Nephron (organoid): ENCODE data around the gene SNTB2.
"Not testable (repeated sequence)": the region's sequence is repeated elsewhere in the genome, so short reads cannot be mapped to it uniquely, and the experiment has no call there.

Experiments used
- H3K27ac Mint-ChIP-seq, 3 experiments: 2 replicates each; pipeline ENCODE4 v1.8.0; 2020; ENCODE audit warnings: mixed read lengths in 3 of 3, mild to moderate bottlenecking in 2 of 3, moderate library complexity in 1 of 3
- H3K27me3 Mint-ChIP-seq: 2 replicates; pipeline ENCODE4 v1.8.0; 2021; ENCODE audit warnings: low read depth, mild to moderate bottlenecking, moderate library complexity, mixed read lengths
- H3K36me3 Mint-ChIP-seq: 2 replicates; pipeline ENCODE4 v1.8.0; 2020; ENCODE audit warnings: low read depth, mixed read lengths
- H3K4me1 Mint-ChIP-seq: 2 replicates; pipeline ENCODE4 v1.8.0; 2020; ENCODE audit warnings: mixed read lengths
- H3K4me3 Mint-ChIP-seq, 3 experiments: 2 replicates each; pipeline ENCODE4 v1.8.0; 2020; ENCODE audit warnings: mild to moderate bottlenecking in 3 of 3, mixed read lengths in 3 of 3, moderate library complexity in 2 of 3
- H3K9me3 Mint-ChIP-seq: 2 replicates; pipeline ENCODE4 v1.8.0; 2020; ENCODE audit warnings: mixed read lengths
- CTCF ChIP-seq, 3 experiments: fragments of 200-600 bp; sonication (generic); IDR thresholded peaks; one replicate each; pipeline ENCODE4 v1.5.0; 2021; ENCODE audit warnings: antibody characterized with exemption in 3 of 3; ENCODE audit not compliant: unreplicated experiment in 3 of 3

The SNTB2 gene

GRCh38 chr16:69186642-69187445 lies at the start of gene SNTB2:
Gene SNTB2, plus strand, starts transcription at chr16:69187164. Its CDS starts 3 bp downstream, at chr16:69187167.
- Mint-ChIP-seq H3K27ac (peak within 1 kb of the TSS; percentile 79 to 96 (median 93)), H3K4me1 (peaks cover 40% of the 10 kb centered on the region), H3K27me3 (no peaks in the 10 kb centered on the region), H3K9me3 (no peaks in the 10 kb centered on the region), H3K4me3 (peak within 1 kb of the TSS; percentile 94 to 96 (median 95)), H3K36me3 (peaks cover 8% of the 10 kb centered on the region)
- no peak for TF ChIP-seq CTCF (IDR thresholded peaks at IDR 0.05; ENCODE audit: unreplicated experiment in 3 of 3)

- H3K4me1 Mint-ChIP-seq: peaks cover 13% of the 10 kb centered on the region
- no peak overlapping the region for H3K4me3 Mint-ChIP-seq
- H3K9me3 Mint-ChIP-seq: no peaks in the 10 kb centered on the region
- H3K27me3 Mint-ChIP-seq: no peaks in the 10 kb centered on the region
- H3K27ac Mint-ChIP-seq: no peak overlapping the region
- H3K36me3 Mint-ChIP-seq: peaks cover 61% of the 10 kb centered on the region
- TF ChIP-seq CTCF (IDR thresholded peaks at IDR 0.05; ENCODE audit: unreplicated experiment in 3 of 3): no peak
These were observed 48.4 kb upstream of the SNTB2 start for GRCh38 chr16:69138608-69139007.

GRCh38 chr16:69139464-69139863 lies 47.5 kb upstream of the SNTB2 start:
- not testable (repeated sequence) for H3K27me3 Mint-ChIP-seq, H3K4me1 Mint-ChIP-seq, H3K9me3 Mint-ChIP-seq, H3K4me3 Mint-ChIP-seq
- peak overlapping the region in 1 of 3 experiments; percentile 23 for H3K27ac Mint-ChIP-seq
- peaks cover 66% of the 10 kb centered on the region for H3K36me3 Mint-ChIP-seq

GRCh38 chr16:69141014-69141413 lies 46.0 kb upstream of the SNTB2 start:
- H3K9me3 Mint-ChIP-seq: no peaks in the 10 kb centered on the region
- no peak for TF ChIP-seq CTCF (IDR thresholded peaks at IDR 0.05; ENCODE audit: unreplicated experiment in 3 of 3)
- no peak overlapping the region for H3K4me3 Mint-ChIP-seq
- H3K36me3 Mint-ChIP-seq: peaks cover 76% of the 10 kb centered on the region
- no peaks in the 10 kb centered on the region for H3K27me3 Mint-ChIP-seq
- peak overlapping the region; percentile 1 to 77 (median 60) for H3K27ac Mint-ChIP-seq
- no peaks in the 10 kb centered on the region for H3K4me1 Mint-ChIP-seq

GRCh38 chr16:69141936-69142335 lies 45.0 kb upstream of the SNTB2 start:
- Mint-ChIP-seq H3K27ac (peak overlapping the region; percentile 77 to 88 (median 84)), H3K36me3 (peaks cover 73% of the 10 kb centered on the region), H3K4me3 (no peak overlapping the region), H3K9me3 (no peaks in the 10 kb centered on the region), H3K4me1 (no peaks in the 10 kb centered on the region), H3K27me3 (no peaks in the 10 kb centered on the region)
- TF ChIP-seq CTCF (IDR thresholded peaks at IDR 0.05; ENCODE audit: unreplicated experiment in 3 of 3): no peak

GRCh38 chr16:69143116-69143515 lies 43.8 kb upstream of the SNTB2 start:
- Mint-ChIP-seq H3K4me3 (no peak overlapping the region), H3K4me1 (no peaks in the 10 kb centered on the region), H3K27ac (peak overlapping the region; percentile 7 to 84 (median 77)), H3K27me3 (no peaks in the 10 kb centered on the region), H3K9me3 (no peaks in the 10 kb centered on the region), H3K36me3 (peaks cover 68% of the 10 kb centered on the region)
- TF ChIP-seq CTCF (IDR thresholded peaks at IDR 0.05; ENCODE audit: unreplicated experiment in 3 of 3): no peak
